Sigmoid colon (tissue), 4 donors: ENCODE results near the gene DAAM2.

Experiments
- POLR2AphosphoS5 ChIP-seq, 4 donors: sonication (generic); formaldehyde crosslinking; IDR thresholded peaks; one replicate each; pipeline ENCODE4 v1.6.1; 2017; ENCODE audit warnings: antibody characterized with exemption in 4 of 4
- TF ChIP-seq, protein P1 (sequence below), 4 experiments: fragments of 450-650 bp in 3 of 4; fragments of 200-600 bp in 1 of 4; IDR thresholded peaks; one replicate each; pipeline ENCODE4 v1.5.1; 2016 to 2019; ENCODE audit warnings: antibody characterized with exemption in 4 of 4, mild to moderate bottlenecking in 3 of 4, moderate library complexity in 2 of 4

DNA sequence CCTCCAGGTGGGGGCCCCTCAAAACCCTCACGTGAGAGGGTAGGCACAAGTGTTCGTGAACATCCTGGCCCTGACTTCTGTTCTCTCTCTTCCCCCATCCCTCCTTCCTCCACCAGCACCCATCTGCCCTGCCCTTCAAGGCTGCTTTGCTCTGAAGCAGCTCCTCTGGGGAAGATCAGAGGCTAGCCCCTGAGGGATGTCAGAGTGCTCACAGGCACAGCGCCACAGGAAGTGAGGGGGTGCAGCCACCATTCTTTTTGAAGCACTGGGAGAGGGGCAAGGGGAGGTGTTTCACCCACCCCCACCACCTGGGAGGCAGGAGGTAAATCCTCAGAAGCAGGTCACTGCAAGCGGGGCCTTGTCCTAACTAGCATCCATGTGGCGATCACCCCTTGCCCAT, 130.6 kb downstream of the DAAM2 start:
- TF ChIP-seq POLR2AphosphoS5 (IDR thresholded peaks at IDR 0.05) = no peak
- TF ChIP-seq, protein P1, sequence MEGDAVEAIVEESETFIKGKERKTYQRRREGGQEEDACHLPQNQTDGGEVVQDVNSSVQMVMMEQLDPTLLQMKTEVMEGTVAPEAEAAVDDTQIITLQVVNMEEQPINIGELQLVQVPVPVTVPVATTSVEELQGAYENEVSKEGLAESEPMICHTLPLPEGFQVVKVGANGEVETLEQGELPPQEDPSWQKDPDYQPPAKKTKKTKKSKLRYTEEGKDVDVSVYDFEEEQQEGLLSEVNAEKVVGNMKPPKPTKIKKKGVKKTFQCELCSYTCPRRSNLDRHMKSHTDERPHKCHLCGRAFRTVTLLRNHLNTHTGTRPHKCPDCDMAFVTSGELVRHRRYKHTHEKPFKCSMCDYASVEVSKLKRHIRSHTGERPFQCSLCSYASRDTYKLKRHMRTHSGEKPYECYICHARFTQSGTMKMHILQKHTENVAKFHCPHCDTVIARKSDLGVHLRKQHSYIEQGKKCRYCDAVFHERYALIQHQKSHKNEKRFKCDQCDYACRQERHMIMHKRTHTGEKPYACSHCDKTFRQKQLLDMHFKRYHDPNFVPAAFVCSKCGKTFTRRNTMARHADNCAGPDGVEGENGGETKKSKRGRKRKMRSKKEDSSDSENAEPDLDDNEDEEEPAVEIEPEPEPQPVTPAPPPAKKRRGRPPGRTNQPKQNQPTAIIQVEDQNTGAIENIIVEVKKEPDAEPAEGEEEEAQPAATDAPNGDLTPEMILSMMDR (IDR thresholded peaks at IDR 0.05) = no peak
